C1 segment of cervical spinal cord (tissue), 14 donors: ENCODE data around the gene KDM4F.

Source experiments
- DNase-seq, 14 donors: peaks; one replicate each; lab custom pipeline; 2025; lab: John Stamatoyannopoulos, UW

Gene KDM4F

GRCh38 chr11:95091663-95092180 lies 42.5 kb downstream of the KDM4F start:
- peak in 1 of 14 donors; percentile 20 for DNase-seq

- peak in 4 of 14 donors; percentile 16 to 63 (median 39) for DNase-seq
Observed at GRCh38 chr11:95092549-95093324, 43.5 kb downstream of the KDM4F start.

- no peak for DNase-seq
Observed at GRCh38 chr11:95093548-95093947, 44.3 kb downstream of the KDM4F start.

GRCh38 chr11:95095858-95096587 lies 46.8 kb downstream of the KDM4F start:
- DNase-seq, result no peak

- DNase-seq, result no peak
Observed at GRCh38 chr11:95097209-95097608, 48.0 kb downstream of the KDM4F start.

GRCh38 chr11:95098826-95099225 lies 49.6 kb downstream of the KDM4F start:
- no peak for DNase-seq

GRCh38 chr11:95100191-95100648 lies 51.0 kb downstream of the KDM4F start:
- no peak for DNase-seq
